ENCODE results near the gene KHDRBS1.

DNA sequence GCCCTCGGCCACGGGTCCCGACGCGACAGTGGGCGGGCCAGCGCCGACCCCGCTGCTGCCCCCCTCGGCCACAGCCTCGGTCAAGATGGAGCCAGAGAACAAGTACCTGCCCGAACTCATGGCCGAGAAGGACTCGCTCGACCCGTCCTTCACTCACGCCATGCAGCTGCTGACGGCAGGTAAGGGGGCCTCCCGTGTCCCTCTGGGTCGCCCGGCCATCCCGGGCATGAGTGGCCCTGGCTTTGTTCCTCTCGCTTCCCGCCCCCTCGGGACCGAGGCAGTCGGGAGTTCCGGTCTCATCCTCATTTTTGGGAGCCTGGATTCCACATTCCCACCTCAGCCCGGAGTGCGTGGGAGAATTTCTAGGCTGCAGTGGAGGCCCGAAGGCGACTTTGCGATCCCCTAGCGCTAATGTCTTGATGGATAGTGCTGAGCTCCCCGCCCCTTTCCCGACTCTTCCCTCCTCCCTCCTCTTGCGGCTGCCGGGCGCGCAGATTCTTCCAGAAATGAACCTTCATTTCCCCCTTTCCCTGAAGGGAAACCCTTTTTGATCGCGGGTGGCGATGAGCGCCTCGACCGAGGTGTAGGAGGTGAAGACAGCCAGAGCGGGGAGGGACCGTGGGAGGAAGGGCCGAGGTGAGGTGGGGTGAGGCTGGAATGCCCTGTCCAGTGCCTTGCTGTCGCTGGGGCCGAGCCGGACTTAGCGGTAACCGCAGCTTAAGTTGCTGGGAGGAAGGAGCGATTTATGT, 705 bp downstream of the KHDRBS1 start:
- TF ChIP-seq, protein P1, sequence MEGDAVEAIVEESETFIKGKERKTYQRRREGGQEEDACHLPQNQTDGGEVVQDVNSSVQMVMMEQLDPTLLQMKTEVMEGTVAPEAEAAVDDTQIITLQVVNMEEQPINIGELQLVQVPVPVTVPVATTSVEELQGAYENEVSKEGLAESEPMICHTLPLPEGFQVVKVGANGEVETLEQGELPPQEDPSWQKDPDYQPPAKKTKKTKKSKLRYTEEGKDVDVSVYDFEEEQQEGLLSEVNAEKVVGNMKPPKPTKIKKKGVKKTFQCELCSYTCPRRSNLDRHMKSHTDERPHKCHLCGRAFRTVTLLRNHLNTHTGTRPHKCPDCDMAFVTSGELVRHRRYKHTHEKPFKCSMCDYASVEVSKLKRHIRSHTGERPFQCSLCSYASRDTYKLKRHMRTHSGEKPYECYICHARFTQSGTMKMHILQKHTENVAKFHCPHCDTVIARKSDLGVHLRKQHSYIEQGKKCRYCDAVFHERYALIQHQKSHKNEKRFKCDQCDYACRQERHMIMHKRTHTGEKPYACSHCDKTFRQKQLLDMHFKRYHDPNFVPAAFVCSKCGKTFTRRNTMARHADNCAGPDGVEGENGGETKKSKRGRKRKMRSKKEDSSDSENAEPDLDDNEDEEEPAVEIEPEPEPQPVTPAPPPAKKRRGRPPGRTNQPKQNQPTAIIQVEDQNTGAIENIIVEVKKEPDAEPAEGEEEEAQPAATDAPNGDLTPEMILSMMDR (IDR thresholded peaks at IDR 0.05; ENCODE audit: insufficient read depth, low read depth, low read length): no peak
- no peak for TF ChIP-seq EZH2 (IDR thresholded peaks at IDR 0.05; ENCODE audit: insufficient read depth, low read length)
